Heart left ventricle (tissue), 16 donors: ENCODE data around the gene ATP13A2. TPM values are rescaled to one million over a fixed set of nuclear protein-coding genes. Genes with fewer than 3 reads are reported as not detected.

Source experiments
- ATAC-seq, 4 donors: fragments of 200-7000 bp; cut with Tn5 transposase; one replicate each; pipeline ENCODE4 v1.9.1; 2020 to 2022; ENCODE audit warnings: moderate library complexity in 4 of 4, mild to moderate bottlenecking in 3 of 4, moderate number of reproducible peaks in 1 of 4
- DNase-seq, 5 donors: peaks; one replicate each; pipeline ENCODE4 v3.0.0-alpha.2; 2020
- H3K27ac ChIP-seq, 12 donors: fragments of 200-600 bp; sonication (generic) in 4 of 12; one replicate each; pipeline versions ENCODE4 v1.5.0 to v1.8.0; 2016 to 2022; ENCODE audit warnings: mild to moderate bottlenecking in 2 of 12
- H3K27me3 ChIP-seq, 9 donors: fragments of 200-600 bp; sonication (generic) in 2 of 9; one replicate each; pipeline versions ENCODE4 v1.5.1 to v1.8.0; 2016 to 2022; ENCODE audit warnings: mild to moderate bottlenecking in 3 of 9
- H3K36me3 ChIP-seq, 9 donors: fragments of 200-600 bp; sonication (generic) in 2 of 9; one replicate each; pipeline versions ENCODE4 v1.5.0 to v1.8.0; 2018 to 2022; ENCODE audit warnings: mild to moderate bottlenecking in 2 of 9
- H3K4me1 ChIP-seq, 12 donors: fragments of 200-600 bp; sonication (generic) in 4 of 12; one replicate each; pipeline versions ENCODE4 v1.5.0 to v1.8.0; 2016 to 2022; ENCODE audit warnings: mild to moderate bottlenecking in 3 of 12
- H3K4me3 ChIP-seq, 12 donors: fragments of 200-600 bp; sonication (generic) in 4 of 12; one replicate each; pipeline versions ENCODE4 v1.5.0 to v1.8.0; 2017 to 2022; ENCODE audit warnings: mild to moderate bottlenecking in 9 of 12, moderate library complexity in 4 of 12
- H3K9me3 ChIP-seq, 12 donors: fragments of 200-600 bp; sonication (generic) in 4 of 12; one replicate each; pipeline versions ENCODE4 v1.5.0 to v1.8.0; 2016 to 2022; ENCODE audit warnings: mild to moderate bottlenecking in 1 of 12
- POLR2A ChIP-seq, 2 donors: fragments of 450-650 bp; IDR thresholded peaks; one replicate each; pipeline ENCODE4 v1.6.1; 2017; ENCODE audit warnings: antibody characterized with exemption in 2 of 2, mild to moderate bottlenecking in 2 of 2, moderate library complexity in 2 of 2
- WGBS, 4 donors: extraction: QIAGEN DNeasy Blood & Tissue Kit in 2 of 4; methylation state at CpG; one replicate each; pipeline versions ENCODE4 v1.1.5 to v1.1.7; 2013 to 2018; 5-methylcytosine and 5-hydroxymethylcytosine counted together
- intact Hi-C, 10 donors: fragments of 100-400 bp; cut with DNase I; formaldehyde crosslinking; loops; one replicate each; pipeline versions ENCODE4 v1.11.1 to v1.14.2; 2022
- polyA plus RNA-seq, 2 donors: library from polyadenylated mRNA; stranded (reverse); fragments of 200-250 nt; gene quantifications; one replicate each; pipeline ENCODE4 v1.2.3, GENCODE V29; 2013
- total RNA-seq, 9 donors: library from RNA; depleted of rRNA in 2 of 9; stranded (reverse); fragments of >200 nt in 2 of 9; fragmentation: NEBNext Ultra II Directional in 3 of 9; extraction: Animal tissue kit (Norgen Biotek cat#: 25700) in 3 of 9; gene quantifications; one replicate each; pipeline versions ENCODE4 v1.1.0 to v1.2.4, GENCODE V29; 2016 to 2023
- TF ChIP-seq, protein P1 (sequence below), 12 donors: fragments of 200-600 bp; sonication (generic) in 4 of 12; IDR thresholded peaks; one replicate each; pipeline versions ENCODE4 v1.5.0 to v1.8.0; 2018 to 2022; ENCODE audit warnings: antibody characterized with exemption in 12 of 12, mild to moderate bottlenecking in 5 of 12
- donor health status: ischemic (EF 13 %, LVEDD 7.1; RV severe dilation, severe dysfunction).
- donor health status: healthy with polysubstance abuse.
- donor health status: DM: no; HTN: yes; CAD: no.
- donor health status: DM: no; HTN: no; CAD: no.
- donor health status: ischemic (EF 25% LVEDD 6.9; RV normal size, moderate dysfunction).
- donor health status: ischemic (EF 25% LVEDD 5.7; RV mildly dilated, moderate dysfunction).
- donor health status: healthy.
- donor health status: DM: yes; HTN: yes; CAD: no.
- donor health status: ischemic (EF 35%, LVEDD 5.7; RV mildly dilated, moderate dysfunction).
- donor health status: nonischemic (EF 11% LVEDD 7.7; RV severe dilation, severe dysfunction).
- donor health status: DM: yes; HTN: yes; CAD: no.
- donor health status: PGD.
- donor health status: ischemic (EF 29% LVEDD 5.4; RV normal size, mild dysfunction).
- donor health status: nonischemic (EF 23%, LVEDD 6.1; RV moderate dilation, normal function).

ATP13A2 gene
- total and polyA plus RNA-seq, 11 donors: 7.3 to 37.2 (median 15.6) TPM

DNA sequence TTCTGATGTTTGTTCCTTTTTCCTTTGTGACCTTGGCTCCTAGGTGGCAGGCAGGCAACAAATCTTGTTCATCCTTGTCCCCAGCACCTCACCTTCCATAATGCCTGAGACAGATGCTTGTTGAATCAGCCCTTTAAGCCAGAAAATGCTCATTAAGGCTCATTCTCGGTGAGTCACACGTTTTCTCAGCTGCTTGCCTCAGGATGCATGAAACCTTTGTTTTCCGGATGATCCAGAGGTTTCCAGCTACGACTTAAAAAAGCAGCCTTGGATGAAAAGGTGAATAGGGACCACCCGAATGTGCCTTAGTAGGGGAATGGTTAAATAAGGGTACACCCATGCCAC lies 4.6 kb upstream of the ATP13A2 start:
- no peak for TF ChIP-seq POLR2A (IDR thresholded peaks at IDR 0.05)
- TF ChIP-seq, protein P1, sequence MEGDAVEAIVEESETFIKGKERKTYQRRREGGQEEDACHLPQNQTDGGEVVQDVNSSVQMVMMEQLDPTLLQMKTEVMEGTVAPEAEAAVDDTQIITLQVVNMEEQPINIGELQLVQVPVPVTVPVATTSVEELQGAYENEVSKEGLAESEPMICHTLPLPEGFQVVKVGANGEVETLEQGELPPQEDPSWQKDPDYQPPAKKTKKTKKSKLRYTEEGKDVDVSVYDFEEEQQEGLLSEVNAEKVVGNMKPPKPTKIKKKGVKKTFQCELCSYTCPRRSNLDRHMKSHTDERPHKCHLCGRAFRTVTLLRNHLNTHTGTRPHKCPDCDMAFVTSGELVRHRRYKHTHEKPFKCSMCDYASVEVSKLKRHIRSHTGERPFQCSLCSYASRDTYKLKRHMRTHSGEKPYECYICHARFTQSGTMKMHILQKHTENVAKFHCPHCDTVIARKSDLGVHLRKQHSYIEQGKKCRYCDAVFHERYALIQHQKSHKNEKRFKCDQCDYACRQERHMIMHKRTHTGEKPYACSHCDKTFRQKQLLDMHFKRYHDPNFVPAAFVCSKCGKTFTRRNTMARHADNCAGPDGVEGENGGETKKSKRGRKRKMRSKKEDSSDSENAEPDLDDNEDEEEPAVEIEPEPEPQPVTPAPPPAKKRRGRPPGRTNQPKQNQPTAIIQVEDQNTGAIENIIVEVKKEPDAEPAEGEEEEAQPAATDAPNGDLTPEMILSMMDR (IDR thresholded peaks at IDR 0.05): no peak

DNA sequence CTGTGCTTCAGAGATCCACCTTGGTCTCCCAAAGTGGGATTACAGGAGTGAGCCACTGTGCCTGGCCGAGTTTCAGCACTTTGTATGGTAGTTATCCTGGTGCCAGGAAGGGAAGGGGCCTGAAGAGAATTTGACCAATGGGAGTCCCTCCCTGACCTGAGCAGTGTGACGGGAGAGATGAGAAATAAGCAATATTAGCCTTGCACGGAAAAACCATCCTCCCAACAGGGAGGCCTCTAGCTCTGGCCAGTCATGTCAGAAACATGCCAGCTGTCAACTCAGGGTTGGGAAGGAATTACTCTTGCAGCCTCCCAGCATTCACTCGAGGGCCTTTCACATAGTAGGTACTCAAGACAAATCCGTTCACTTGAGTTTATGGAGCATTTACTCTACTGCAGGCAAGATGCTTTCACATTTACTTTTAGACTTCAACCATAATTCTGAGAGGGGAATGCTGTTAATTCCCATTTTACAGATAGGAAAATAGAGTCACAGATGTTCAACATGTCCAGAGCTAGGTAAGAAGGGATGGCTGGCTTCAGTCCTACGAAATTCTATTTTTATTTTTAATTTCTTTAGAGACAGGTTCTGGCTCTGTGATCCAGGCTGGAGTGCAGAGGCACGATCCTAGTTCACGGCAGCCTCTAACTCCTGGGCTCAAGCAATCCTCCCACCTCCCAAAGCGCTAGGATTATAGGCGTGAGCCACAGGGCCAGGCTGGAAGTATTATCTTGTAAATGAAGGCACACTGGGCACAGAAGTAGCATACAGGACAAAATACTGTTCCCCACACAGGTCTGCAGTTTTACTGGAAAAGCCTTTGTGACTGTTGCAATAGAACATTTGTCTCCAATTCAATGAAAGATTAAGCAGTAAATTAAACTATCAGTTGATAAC lies 3.2 kb upstream of the ATP13A2 start:
- Histone ChIP-seq H3K27me3 (no peaks in the 10 kb centered on the region), H3K4me1 (peaks cover 0 to 37% (median 16%) of the 10 kb centered on the region in 12 donors), H3K9me3 (no peaks in the 10 kb centered on the region), H3K36me3 (peaks cover 0 to 30% (median 24%) of the 10 kb centered on the region in 9 donors), H3K4me3 (no peak overlapping the region), H3K27ac (no peak overlapping the region)
- DNase-seq (no peak), ATAC-seq (no peak)
- intact Hi-C loops: loop anchor here in 5 of 10 donors (2.0 to 10.0 kb wide), 6 partner anchors 32 to 53 kb away; partner anchors contain the start of genes MFAP2 (in 1 of the 5) and SDHB (in 1 of the 5)
- TF ChIP-seq, protein P1 (IDR thresholded peaks at IDR 0.05): no peak
- TF ChIP-seq POLR2A (IDR thresholded peaks at IDR 0.05): no peak
- 74 to 80% (median 78%) methylated on average over 10 of the region's 10 CpGs for WGBS, 4 donors

More for the DNA sequence above, 4.6 kb upstream of the ATP13A2 start:
- intact Hi-C loops: loop anchor here in 1 of 10 donors (10.0 kb wide), 1 partner anchor 51 kb away; no protein-coding TSS in a partner anchor
- H3K4me3 ChIP-seq: no peak overlapping the region
- no peak for ATAC-seq
- H3K4me1 ChIP-seq: peaks cover 0 to 24% (median 4%) of the 10 kb centered on the region in 12 donors
- peaks cover 0 to 43% (median 38%) of the 10 kb centered on the region in 9 donors for H3K36me3 ChIP-seq
- H3K9me3 ChIP-seq: no peaks in the 10 kb centered on the region
- whole genome bisulfite sequencing, 4 donors: 72 to 79% (median 74%) methylated on average over 5 of the region's 5 CpGs
- H3K27me3 ChIP-seq: no peaks in the 10 kb centered on the region
- no peak for DNase-seq
- no peak overlapping the region for H3K27ac ChIP-seq

DNA sequence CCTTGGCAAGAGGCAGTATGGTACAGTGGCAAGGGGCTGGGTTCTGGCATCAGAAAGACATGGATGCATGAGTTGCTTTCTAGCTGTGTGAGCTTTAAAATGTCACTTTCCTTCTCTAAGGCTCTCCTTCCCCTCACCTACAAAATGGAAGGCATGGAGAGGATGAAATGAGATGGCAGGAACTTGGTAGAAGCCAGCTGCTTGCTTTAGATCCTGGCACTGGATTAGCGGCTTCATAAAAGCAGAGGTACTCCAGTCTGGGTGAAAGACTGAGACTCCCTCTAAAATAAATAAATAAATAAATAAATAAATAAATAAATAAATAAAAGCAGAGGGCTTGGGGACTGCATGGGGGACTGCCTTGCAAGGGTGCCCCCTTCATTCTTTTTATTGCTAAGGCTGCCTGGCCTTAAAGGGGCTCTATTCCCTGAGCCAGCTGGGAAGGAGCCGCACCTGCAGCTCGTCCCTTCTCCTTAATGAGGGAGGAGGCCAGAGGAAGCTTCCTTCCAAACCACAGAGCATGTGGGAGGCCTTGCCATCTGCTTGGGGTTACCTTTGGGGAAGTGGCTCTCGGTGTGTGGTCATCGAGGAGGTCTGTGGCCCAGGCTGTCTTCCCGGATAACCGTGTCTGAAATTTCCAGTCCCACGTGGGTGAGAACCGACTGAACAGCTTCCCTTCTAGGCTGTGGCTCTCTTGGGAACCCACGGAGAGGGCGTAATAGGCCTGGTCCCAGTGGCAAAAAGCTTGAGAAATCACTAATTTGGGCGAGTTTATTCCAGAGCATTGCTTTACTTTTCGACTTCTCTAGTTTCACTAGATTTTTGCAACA lies 2.0 kb upstream of the ATP13A2 start:
- TF ChIP-seq, protein P1 (IDR thresholded peaks at IDR 0.05): no peak
- TF ChIP-seq POLR2A (IDR thresholded peaks at IDR 0.05): no peak
- intact Hi-C loops: loop anchor here in 5 of 10 donors (2.0 to 10.0 kb wide), 6 partner anchors 33 to 51 kb away; partner anchors contain the start of genes MFAP2 (in 1 of the 5) and SDHB (in 1 of the 5)
- no peak overlapping the region for H3K27ac ChIP-seq
- H3K4me3 ChIP-seq: no peak overlapping the region
- no peaks in the 10 kb centered on the region for H3K27me3 ChIP-seq
- peaks cover 0 to 17% (median 12%) of the 10 kb centered on the region in 9 donors for H3K36me3 ChIP-seq
- peak in 2 of 5 donors; percentile 31 to 34 for DNase-seq
- H3K4me1 ChIP-seq: peaks cover 0 to 43% (median 23%) of the 10 kb centered on the region in 12 donors
- no peak for ATAC-seq
- WGBS, 4 donors: 66 to 79% (median 76%) methylated on average over 13 of the region's 13 CpGs
- H3K9me3 ChIP-seq: no peaks in the 10 kb centered on the region
